ENCODE results near the gene ZBTB39.
"Not testable (repeated sequence)": the region's sequence is repeated elsewhere in the genome, so short reads cannot be mapped to it uniquely, and the experiment has no call there.

DNA sequence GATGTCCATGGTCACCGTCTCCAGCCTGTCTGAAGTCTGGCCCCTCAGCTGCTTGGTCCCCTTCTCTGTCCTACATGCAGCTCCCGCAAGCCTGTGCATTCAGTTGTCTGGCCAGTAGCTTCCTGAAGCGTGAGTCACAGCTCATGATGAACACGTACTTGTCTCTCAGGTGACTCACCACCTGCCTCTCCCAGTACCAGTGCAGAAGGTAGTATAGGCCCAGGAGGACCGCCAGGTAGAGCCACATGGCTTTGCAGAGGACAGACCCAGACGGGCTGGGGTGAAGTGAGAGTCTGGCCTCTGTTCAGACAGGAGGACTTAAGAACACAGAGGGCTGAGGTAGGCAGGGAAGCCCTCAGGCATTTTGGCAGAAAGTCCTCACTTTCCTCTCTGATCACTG is 20.6 kb downstream of the ZBTB39 start:
- TF ChIP-seq, protein P1, sequence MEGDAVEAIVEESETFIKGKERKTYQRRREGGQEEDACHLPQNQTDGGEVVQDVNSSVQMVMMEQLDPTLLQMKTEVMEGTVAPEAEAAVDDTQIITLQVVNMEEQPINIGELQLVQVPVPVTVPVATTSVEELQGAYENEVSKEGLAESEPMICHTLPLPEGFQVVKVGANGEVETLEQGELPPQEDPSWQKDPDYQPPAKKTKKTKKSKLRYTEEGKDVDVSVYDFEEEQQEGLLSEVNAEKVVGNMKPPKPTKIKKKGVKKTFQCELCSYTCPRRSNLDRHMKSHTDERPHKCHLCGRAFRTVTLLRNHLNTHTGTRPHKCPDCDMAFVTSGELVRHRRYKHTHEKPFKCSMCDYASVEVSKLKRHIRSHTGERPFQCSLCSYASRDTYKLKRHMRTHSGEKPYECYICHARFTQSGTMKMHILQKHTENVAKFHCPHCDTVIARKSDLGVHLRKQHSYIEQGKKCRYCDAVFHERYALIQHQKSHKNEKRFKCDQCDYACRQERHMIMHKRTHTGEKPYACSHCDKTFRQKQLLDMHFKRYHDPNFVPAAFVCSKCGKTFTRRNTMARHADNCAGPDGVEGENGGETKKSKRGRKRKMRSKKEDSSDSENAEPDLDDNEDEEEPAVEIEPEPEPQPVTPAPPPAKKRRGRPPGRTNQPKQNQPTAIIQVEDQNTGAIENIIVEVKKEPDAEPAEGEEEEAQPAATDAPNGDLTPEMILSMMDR (IDR thresholded peaks at IDR 0.05; ENCODE audit: insufficient read depth, low read length), result not testable (repeated sequence)
- TF ChIP-seq POLR2AphosphoS5 (IDR thresholded peaks at IDR 0.05; ENCODE audit: low read depth), result not testable (repeated sequence)
